Omental fat pad (tissue), 4 donors: ENCODE data around the gene C1QTNF12. TPM values are rescaled to one million over a fixed set of nuclear protein-coding genes. Genes with fewer than 3 reads are reported as not detected.

Source experiments
- ATAC-seq: fragments of 150-250 bp; one replicate; pipeline ENCODE4 v1.9.1; 2016; ENCODE audit warnings: mild to moderate bottlenecking, moderate library complexity; ENCODE audit not compliant: low FRiP score
- DNase-seq: peaks from one replicate; pipeline ENCODE4 v3.0.0-alpha.2; 2019; ENCODE audit warnings: low spot score
- CTCF ChIP-seq, 3 donors: fragments of 450-650 bp; IDR thresholded peaks; one replicate each; pipeline ENCODE4 v1.5.1; 2016 to 2017; ENCODE audit warnings: antibody characterized with exemption in 3 of 3, mild to moderate bottlenecking in 3 of 3, moderate library complexity in 2 of 3
- total RNA-seq, 4 donors: library from RNA; depleted of rRNA; stranded (reverse); fragments of >200 nt; gene quantifications; one replicate each; pipeline ENCODE4 v1.1.0, GENCODE V29; 2016

The C1QTNF12 gene
- total RNA-seq, 4 donors from 2014 or later = 1.0 to 5.2 (median 1.8) TPM; not detected in 1

GRCh38 chr1:1259119-1259488 lies 12.6 kb upstream of the C1QTNF12 start:
- DNase-seq (no peak), ATAC-seq (no peak)
- TF ChIP-seq CTCF (IDR thresholded peaks at IDR 0.05) = no peak

GRCh38 chr1:1256956-1257871 lies 10.7 kb upstream of the C1QTNF12 start:
- no peak for DNase-seq
- no peak for TF ChIP-seq CTCF (IDR thresholded peaks at IDR 0.05)
- no peak for ATAC-seq

- no peak for TF ChIP-seq CTCF (IDR thresholded peaks at IDR 0.05)
- ATAC-seq = no peak
Measured at GRCh38 chr1:1255611-1256010, 9.1 kb upstream of the C1QTNF12 start.

GRCh38 chr1:1255078-1255477 lies 8.6 kb upstream of the C1QTNF12 start:
- no peak for TF ChIP-seq CTCF (IDR thresholded peaks at IDR 0.05)
- DNase-seq (no peak), ATAC-seq (no peak)

More at GRCh38 chr1:1255611-1256010, 9.1 kb upstream of the C1QTNF12 start:
- DNase-seq = no peak

GRCh38 chr1:1254667-1254998 lies 8.1 kb upstream of the C1QTNF12 start:
- DNase-seq (no peak), ATAC-seq (no peak)
- no peak for TF ChIP-seq CTCF (IDR thresholded peaks at IDR 0.05)

GRCh38 chr1:1253972-1254666 lies 7.6 kb upstream of the C1QTNF12 start:
- no peak for TF ChIP-seq CTCF (IDR thresholded peaks at IDR 0.05)
- DNase-seq (no peak), ATAC-seq (no peak)
